Tongue (tissue), 2 donors: Measurements from ENCODE around the gene CREB3L2. TPM values are rescaled to one million over a fixed set of nuclear protein-coding genes. Genes with fewer than 3 reads are reported as not detected.

Experiments used
- DNase-seq: peaks from one replicate; pipeline ENCODE4 v3.0.0-alpha.2; 2015
- total RNA-seq: library from RNA; depleted of rRNA; stranded (reverse); fragments of >200 nt; gene quantifications from one replicate; pipeline ENCODE4 v1.2.3, GENCODE V29; 2014

The CREB3L2 gene
- total RNA-seq, 1 donor from 2014 or later = 35.6 TPM

DNA sequence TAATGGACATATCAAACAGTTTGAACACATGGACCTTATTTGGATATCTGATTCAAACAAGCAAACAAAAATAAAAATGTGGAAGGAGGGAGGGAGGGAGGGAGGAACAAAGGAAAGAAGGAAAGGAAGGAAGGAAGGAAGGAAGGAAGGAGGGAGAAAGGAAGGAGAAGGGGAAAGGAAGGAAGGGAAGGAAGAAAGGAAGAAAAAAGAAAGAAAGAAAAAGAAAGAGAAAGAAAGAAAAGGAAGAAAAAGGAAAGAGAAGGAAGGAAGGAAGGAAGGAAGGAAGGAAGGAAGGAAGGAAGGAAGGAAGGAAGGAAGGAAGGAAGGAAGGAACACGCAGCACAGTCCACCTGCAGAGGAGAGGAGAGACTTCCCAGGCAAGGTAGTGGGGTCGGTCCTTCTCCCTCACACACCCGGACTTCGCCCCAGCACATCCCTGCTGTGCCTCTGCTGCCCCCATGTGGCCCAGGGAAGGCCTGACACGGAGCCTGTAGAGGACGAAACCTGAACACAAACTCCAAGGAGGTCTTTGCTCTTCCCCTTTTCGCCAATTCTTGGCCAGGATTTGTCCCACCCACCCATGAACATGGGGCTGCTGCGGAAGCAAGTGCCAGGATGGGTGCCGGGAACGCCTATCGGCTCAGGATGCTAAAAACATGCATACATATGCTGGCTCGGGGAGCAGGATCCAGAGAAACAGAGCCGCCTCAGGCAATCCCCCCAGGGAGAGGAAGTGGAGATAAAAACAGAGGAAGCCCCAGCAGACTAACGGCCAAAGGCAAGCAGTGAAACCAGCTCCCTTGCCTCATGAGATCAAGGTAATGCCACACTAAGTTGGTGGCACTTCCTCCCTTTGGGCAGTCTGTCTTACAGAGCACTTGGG is 102.8 kb downstream of the CREB3L2 start:
- DNase-seq = peak; percentile 91

DNA sequence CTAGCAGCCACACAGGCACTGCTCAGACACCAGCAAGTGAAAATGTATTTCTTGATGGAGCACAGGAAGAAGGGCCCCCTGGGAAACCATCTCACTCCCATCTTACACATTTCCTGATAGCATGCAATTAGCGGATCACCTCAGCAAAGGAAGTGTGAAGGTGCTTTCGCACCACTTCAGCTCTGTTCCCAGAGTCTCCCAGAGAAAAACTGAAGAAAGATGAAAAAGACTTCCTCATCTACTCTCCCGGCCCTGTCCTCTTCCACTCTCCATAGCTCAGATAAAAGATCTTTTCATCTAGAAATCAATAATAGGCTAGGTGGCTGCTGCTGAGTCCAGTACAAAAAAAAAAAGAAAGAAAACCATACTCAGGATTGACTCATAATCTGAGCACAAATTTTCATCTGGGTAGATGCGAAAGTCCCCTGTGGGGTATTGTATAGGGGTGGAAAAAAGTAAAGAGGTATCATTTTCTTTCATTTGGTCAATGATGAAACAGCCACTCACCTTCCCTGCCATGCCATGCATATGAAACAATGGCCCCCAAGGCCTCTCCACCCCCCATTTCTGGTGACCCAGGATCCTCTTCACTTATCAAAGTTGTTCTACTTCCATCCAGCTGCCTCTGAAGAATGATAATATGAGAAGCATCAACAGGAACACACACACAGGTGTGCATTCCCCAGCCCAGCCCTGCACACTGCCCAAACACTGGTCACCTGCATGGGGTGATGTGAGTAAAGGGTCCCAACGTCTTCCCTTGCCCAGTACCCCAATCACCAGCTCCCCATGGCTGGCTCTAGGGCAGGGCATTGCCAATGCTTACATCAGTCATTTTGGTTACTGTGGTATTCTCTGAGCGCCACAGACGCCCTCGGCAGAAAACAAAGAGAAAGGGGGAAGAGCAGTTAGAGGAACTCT is 106.3 kb downstream of the CREB3L2 start:
- no peak for DNase-seq

DNA sequence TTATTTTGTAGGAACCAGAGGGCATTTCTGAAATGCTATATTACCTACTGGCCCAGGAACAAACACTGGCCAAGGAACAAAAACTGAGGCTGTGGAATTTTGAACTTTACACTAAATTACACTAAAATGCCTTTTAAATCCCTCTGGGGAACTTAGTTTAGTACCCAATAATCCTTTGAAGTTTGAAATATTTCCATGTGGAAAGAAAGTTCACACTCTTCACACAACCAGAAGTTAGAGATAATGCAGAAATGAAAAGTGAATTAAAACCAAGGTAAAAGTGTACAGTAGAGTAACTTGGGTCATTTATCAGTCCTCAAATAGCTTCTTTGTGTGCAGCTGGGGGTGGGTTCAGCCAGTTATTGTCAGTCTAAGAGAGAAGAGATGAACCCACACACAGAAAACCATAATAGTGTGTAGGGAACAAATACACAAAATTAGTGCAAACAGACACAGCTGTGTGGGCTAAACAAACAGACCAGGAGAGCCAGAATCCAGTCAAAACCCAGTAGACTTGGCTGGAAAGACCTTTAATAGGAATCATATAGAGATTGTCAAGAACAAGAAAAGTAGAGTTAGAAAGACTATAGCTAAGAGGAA is 108.6 kb downstream of the CREB3L2 start:
- no peak for DNase-seq

DNA sequence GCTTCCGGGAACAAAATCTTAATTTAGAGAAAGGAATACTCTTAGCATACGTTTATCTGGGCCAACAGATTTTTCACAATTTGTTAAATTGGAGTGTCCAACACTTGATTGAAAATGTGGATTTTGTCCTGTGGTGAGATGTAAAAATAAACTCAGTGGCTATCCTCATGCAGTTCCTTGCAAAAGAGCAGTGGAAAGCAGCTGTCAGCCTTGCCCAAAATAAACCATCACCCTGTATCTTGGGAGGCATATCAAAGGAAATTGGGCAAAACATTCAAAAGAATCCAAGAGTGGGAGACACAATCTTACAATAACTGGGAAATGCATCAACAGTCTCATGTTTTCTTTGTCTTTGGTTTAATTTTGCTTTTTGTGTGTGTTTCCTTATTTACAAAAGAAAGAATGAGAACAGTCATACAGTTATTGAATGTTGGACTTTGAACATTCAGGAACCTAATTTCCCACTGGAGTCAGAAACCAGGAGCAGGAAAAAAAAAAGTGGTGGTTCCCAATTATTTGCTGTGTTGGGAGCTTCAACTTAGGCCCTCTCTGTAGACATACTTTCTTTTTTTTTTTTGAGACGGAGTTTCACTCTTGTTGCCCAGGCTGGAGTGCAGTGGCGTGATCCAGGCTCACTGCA is 110.8 kb downstream of the CREB3L2 start:
- DNase-seq = no peak

DNA sequence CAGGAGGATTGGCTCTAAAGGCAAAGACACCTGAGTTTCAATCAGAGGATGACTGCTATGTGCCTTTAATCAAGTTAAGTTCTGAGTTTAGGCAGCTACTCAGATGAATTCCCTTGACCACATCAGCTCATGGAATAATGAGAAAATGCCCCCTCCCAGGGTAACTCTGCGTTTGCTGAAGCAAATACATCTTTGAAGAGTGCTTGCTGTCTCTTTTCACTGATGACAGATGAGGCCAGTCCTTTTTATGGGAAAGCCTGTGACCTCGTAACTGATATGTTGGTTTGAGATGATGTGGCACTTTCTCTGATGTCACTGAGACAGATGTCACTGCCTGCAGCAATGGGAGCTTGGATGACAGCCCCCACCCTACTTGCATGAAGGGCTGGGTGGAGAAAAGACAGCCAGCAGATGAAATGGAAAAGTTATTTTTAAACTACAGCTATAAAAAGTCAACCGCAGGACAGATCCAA is 111.4 kb downstream of the CREB3L2 start:
- peak; percentile 68 for DNase-seq

DNA sequence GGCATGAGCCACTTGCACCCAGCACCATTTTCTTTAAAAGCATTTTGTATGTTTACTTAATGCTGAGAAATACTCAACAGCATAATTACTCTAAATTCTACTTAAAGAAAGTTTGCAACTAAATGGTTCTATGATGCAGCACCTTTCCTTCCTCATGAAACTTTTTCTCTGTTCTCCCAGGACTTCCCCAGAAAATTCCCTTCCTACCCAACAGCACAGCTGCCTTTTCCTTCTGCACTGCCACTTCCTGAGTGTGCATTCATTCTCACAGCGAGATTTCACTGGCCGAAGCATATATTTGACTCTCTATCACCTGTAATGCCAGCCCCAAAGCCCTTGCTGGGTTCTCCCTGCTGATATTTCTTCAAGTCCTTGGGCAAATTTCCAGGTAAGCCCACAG is 113.6 kb downstream of the CREB3L2 start:
- DNase-seq = no peak

DNA sequence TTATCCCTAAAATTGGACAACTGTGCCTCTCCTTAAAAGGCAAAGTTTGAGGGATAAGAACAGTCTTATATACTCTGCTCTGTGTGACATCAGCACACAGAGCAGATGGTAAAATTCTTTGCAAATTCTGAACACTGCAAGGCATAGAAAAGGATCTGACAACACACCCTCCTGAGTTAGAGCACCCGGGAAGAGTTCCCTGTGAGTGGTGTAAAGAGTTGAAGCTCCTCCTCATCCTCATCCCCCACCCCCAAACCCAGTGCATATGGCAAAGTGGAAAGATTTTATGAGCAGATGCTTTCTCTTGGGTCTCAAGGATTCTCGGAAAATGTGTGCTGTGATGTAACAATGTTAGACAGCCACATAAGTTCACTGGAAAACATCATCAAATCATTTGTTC is 115.1 kb downstream of the CREB3L2 start:
- peak; percentile 48 for DNase-seq

DNA sequence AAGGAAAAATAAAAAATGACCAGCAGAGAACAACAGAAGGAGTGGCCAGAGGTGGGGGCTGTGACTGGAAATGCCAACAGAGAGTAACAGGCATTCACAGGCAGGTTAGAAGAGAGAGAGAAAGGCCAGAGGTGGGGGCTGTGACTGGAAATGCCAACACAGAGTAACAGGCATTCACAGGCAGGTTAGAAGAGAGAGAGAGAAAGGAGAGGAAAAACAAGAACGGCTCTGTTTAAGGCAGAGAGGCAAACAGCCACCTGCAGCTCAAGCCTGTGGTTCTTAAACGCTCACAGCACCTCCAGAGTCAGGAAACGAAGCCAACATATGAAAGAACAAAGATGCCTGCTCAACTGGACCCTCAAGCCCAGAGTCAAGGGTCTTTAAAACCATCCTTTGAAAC is 115.6 kb downstream of the CREB3L2 start:
- no peak for DNase-seq

DNA sequence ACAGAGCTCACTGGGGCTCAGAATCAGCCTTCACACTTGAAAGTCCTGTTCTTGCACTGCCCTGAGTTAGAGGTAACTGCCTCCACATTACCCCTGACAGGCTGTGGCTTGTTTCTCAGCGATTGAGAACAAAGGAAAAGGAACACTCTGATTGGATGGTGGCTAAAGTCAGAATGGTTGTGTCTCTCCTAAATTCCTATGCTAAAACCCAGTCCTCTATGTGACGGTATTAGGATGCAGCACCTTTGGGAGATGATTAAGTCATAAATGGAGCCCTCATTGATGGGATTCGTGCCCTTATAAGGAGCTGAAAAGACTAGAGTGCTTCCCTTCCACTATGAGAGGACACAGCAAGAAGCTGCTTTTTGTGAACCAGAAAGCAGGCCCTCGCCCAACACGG is 116.2 kb downstream of the CREB3L2 start:
- no peak for DNase-seq

DNA sequence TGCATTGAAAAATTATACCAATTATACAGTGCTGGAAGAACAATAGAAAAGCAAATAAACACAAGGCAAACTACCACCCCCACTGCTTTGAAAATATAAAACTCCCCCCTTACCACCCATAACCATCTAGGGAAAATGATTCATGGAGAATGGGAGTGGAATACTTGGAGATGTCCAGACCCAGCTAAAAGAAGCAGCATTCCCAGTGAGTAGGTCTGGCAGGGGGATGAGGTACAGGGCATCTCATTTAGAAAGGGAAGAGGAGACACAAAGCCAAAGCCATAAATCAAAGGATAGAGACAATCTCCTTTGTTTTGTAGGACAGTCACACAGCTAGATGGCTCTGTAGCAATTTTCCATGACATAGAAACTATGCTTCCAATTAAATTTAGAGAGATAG is 119.1 kb downstream of the CREB3L2 start:
- no peak for DNase-seq

DNA sequence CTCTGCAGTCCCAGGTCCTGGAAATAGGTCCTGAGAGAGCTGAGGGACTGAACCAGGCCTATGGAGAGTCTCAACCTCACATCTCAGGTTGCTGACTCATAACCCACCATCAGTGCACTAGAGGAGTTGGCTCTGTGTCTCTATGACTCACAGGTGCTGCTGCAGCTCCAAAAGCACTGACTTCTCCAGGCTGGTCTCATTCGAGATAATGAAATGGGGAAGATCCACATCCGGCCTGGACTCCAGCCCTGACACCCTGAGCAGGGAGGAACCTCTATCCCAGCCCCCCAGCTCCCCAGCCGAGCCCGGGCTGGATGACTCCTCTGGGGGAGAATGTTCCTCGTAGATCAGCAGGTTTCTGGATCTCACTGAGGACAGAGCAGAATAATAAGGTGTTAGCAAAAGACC is 119.6 kb downstream of the CREB3L2 start:
- DNase-seq = no peak

DNA sequence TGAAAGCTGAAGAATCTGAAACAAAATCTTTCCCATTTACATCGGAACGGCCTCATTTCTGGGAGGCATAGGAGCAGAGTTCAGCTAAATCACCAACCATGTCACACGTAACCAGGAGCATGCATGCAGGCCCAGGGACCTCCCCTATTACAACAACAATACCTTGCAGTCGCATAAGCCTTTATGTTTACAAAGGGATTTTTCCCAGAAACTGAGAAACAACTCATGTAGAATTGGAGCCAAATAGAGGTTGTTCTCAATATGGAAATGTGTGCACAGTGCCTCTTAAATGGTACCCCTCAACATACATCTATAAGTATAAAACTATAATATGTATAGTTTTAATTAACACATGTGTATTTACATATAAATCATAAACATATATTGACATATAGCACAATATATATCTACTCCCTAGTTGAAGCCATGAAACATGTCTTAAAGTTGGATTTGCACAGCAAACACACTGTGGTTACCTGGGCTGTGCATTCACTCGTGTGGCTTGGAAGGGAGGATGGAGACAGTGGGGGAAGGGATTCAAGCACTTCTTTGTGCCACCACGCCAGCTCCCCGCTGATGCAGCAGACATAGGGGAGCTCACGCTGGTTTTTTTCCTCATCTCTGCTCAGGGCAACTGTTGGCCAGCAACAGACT is 120.2 kb downstream of the CREB3L2 start:
- DNase-seq = no peak

DNA sequence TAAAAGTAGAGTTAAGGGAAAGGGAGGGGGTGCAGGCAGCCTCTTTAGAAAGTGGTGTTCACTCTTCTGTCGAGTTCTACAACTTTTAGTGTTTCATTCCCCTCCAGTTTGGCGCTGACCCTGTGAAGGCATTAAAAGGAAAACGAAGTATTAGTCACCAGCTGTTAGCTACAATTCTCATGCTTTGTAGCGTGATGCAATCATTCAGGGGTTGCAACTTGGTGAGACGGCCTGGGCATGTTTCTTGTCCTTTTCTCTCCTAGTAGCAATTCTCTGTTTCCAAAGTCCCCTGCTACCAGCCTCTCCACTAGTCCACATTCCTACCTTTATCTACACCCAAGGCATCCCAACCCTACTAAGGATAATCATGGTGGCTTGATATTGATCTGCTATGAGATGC is 121.5 kb downstream of the CREB3L2 start:
- DNase-seq = no peak

DNA sequence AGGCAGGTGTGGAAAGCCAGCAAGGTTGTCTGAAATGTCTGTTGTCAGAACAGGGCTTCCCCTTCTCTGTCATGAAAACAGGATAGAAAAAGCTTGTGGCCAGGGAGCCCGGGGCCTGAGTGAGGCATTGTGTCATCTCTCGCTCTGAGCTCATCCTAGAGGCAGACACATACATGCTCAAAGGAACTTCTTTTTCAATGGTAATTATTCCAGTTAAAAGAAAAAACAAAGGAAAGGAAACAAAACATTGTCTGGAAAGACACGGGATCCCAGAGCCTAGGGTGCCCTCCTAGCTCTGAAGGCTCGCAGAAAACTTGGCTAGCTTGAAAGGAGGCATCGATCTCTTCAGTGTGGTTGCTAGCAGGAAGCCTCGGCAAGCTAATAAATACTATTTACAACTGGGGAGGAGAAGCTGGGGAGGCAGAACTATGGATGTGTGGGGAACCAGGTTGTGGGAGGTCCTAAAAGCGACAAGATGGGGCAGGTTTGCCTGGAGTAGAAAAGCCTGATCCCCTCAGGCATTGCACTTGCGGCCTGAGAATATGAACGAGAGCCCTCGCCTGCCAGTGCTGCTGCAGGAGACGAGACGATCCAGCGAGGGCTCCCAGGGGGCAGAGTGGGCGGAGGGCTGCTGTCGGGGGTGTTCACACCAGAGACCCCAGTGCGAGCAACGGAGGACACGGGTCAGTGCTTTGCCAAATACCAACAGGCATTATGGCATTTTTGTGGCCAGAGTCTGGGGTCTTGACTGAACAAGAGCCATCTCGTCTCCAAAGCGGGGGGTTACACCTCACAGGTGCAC is 122.3 kb downstream of the CREB3L2 start:
- DNase-seq = no peak

DNA sequence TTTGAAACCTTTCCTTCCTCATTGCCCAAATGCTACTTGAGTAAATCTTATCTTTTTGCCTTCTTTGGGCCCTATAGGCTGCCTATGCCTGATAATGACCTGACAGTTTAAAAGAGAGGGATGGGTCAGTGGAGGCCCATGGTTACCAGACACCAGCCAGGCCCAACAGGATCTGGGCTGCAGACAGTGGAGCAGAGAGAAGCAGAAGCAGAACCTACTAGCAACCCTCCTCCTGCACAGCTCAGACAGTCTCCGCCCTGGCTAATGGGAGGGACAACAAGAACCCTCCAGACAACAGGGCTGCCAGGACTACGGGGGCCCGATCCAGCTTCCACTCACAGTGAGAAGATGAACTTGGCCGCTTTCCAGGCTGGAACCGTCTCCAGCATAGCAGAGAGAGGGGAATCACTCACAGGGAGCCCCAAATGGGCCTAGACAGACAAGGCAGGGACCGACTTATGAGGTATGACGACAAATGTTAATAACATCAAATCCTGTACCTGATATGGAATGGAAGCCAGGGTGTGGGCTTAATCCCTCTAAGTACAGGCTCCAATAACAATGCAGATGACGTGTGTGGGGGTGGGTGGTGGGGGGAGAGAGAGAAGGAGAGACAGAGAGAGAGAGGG is 123.4 kb downstream of the CREB3L2 start:
- DNase-seq = peak; percentile 61

DNA sequence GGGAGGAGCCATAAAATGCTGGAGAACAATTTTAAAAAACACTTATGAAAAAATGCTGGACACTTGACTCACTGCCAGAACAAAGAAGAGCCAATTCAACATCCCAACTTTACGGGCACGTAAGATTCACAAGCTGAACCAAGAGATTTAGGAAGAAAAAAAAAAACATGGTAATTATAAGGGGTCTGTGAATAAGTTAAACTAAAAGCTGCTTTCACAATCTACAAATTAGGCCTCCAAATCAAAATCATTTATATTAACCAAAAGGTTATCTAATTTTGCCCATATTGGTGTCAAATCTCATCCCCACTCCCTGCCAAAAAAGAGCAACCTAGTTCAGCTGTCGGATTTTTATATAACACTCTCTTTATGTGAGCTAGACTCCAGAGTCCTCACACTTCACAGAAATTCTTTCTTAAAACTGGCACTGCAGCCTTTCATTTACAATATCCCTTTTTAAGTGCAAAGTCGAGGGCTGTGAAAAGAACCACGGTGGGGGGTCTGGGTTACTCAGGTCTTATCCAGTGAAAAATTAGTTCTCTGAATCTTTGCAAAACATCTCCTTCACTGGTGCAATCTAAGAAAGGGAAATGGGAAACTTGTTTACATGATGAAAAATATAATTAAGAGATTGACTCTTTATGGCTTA is 124.7 kb downstream of the CREB3L2 start:
- peak; percentile 31 for DNase-seq

DNA sequence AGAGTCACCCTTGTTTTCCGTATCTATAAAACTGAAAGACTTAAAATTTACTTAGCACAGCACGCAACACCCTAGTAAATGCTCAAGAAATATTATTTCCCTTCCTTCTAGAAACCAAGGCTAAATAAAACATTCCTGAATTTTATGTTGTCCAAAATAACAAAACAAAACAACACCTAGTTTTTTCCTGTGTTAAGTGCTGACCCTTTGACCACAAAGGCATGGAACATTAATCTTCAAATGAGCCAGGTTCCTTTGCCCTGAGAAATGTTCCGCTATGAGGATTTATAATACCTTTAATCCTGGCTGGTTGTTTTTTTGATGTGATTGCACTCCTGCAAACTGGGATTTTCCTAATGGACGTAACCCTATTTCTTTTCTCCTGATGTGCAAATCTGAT is 126.1 kb downstream of the CREB3L2 start:
- DNase-seq = no peak

DNA sequence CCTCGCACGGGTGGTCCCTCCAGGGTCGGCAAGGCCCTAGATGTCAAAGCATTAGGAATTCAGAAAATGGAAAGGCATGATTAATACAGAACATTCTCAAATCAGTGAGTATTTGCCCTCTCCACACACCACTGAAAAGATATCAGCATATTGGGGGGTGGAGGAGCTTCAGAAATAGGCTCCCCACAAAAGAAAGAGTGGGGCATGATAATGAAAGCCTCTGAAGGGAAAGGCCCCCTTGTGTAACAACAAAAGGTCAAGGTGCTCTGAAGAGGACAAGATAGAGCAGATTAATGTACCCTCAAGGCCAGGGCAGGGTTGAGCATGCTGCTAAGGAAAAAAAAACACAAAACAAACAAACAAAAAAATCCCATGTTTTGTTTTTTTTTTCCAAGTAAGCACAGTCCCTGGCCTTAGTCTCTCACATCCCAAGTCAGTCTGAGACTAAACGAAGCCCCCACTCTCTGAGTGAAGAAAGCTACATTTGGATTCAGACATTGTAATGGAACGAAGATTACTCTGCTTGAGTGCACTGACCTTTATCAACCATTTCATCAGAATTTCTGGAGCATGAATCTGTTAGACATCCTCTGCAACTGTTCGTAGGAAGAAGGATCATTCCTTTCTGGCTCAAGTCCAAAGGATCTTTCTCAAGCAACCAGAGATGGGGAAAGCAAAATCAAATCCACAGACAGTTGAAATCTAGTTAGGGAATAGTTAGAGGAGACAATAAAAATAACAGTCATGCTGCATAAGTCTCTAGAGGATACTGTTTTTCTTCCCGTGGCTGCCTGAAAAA is 127.7 kb downstream of the CREB3L2 start:
- peak; percentile 66 for DNase-seq

DNA sequence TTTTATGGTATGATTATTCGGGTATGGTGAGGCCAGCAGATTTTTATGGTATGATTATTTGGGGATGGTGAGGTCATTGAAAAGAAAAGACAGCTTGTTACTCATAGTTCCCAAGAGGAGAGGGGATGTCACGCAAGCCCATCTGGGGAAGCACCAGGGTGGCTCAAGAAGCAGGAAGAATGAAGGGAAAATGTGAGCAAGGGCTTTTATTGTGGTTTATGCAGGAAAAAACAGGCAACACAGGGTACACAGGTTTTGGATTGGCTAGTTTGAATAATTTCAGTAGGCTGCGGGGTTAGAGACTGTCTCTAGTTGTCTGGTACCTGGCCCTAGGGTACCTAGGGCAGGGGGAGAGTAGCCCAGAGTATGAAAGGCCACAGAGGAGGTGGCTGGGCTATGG is 128.4 kb downstream of the CREB3L2 start:
- no peak for DNase-seq
